ENCODE results near the gene MPC2.

DNA sequence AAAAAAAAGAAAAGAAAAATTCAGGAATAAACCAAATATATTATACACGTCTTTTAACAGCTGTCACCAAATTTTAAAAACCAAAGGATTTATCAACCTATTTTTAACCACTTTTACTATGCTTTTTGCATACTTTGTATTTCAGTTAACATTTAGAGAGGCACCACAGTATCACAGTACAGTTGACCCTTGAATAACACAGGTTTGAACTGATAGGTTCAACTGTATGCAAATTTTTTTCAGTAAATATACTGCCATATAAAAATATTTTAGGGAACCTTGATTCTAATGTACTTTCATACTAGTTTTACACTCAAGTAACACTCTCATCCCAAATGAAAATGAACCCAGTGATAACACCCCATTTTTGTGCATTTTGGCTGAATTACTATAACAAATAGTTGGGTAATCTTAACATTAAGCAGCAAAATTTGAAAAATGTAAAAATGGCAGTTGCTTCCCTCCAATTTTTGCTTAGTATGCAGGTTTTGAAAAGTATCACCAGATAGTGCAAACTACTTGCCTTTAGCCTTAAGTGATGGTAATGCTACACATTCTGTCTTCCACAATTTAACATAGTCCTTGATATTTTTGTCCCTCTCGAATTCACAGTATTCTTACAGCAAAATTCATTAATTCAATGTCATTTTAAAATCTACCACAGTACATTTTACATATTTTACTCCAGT, 12.2 kb downstream of the MPC2 start:
- TF ChIP-seq CREB1 (IDR thresholded peaks at IDR 0.05): no peak
- TF ChIP-seq EZH2 (IDR thresholded peaks at IDR 0.05; ENCODE audit: low read depth, low read length, severe bottlenecking): no peak
- TF ChIP-seq CEBPB (IDR thresholded peaks at IDR 0.05; ENCODE audit: low read depth, low read length): no peak
- no peak for TF ChIP-seq CHD2 (IDR thresholded peaks at IDR 0.05; ENCODE audit: low read length)
- no peak for TF ChIP-seq EP300 (IDR thresholded peaks at IDR 0.05; ENCODE audit: borderline replicate concordance in 1 of 2, low read depth in 2 of 2, low read length in 2 of 2)
- TF ChIP-seq POLR2AphosphoS5 (IDR thresholded peaks at IDR 0.05; ENCODE audit: low read depth, low read length): no peak
- no peak for TF ChIP-seq SIRT6 (IDR thresholded peaks at IDR 0.05; ENCODE audit: low read length)
